ENCODE results near the gene GRIK4. TPM values are rescaled to one million over a fixed set of nuclear protein-coding genes. Genes with fewer than 3 reads are reported as not detected.

The GRIK4 gene
- total and polyA plus RNA-seq, 2 of the 4 experiments (the other 2 are of a cell fraction) = 0.18 to 0.38 TPM

DNA sequence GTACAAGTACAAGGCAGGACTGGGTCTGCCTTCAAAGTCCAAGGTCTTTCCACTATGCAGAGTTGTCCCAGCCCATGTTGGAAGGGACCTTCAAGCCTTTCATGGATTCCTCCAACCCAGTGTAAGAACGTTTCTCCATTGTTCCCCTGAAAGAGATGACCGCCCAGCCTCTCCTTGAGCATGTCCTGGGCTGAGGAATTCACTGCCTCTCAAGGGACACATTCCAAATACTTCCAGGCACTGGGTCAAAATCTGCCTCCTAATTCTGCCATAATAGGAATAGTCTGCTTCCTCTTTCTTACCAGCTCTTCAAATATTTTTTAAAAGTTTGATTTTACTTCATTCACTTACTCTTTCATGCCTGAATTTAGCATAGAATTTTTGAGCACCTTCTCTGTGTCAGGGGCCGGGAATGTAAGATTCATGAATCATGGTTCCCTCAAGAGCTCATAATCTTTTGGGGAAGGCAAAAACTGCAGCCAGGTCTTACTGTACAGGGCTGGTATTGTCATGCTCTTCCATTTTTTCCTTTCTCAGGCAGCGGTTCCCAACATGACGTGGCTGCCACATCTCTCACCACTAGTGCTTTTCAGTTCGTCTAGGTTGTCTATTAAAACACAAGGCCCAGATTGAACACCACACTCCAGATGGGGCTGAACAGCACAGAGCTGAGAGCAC, 369.1 kb downstream of the GRIK4 start:
- H2BK15ac ChIP-seq (ENCODE audit: low read depth, low read length) = no peak overlapping the region
- no peak overlapping the region for H4K5ac ChIP-seq (ENCODE audit: low read depth, low read length)
- BruUV-seq (replicated peaks) = no TSS peak
- H3K9me3 ChIP-seq (ENCODE audit: control insufficient read depth, insufficient read depth, low read length) = no peaks in the 10 kb centered on the region
- POLR2A ChIA-PET (ENCODE audit: unreplicated experiment) = no interaction called here
- H3K27me3 ChIP-seq (ENCODE audit: control insufficient read depth, insufficient read depth, low read length) = peaks cover 18% of the 10 kb centered on the region; the same call in 1 of the 2 replicates
- no peak overlapping the region for H3K23ac ChIP-seq (ENCODE audit: low read depth, low read length)
- no peak overlapping the region for H2BK5ac ChIP-seq (ENCODE audit: low read depth, low read length, poor library complexity, severe bottlenecking)
- no peak overlapping the region for H2BK120ac ChIP-seq (ENCODE audit: low read depth, low read length)
- H4K20me1 ChIP-seq (ENCODE audit: insufficient read depth, low read length) = no peaks in the 10 kb centered on the region
- 55% methylated on average over 6 of the region's 6 CpGs; no CpG with 5 or more reads in 1 of the 2 experiments for WGBS, 2 experiments (ENCODE audit: extremely low coverage in 2 of 2, insufficient read length in 1 of 2)
- TF ChIP-seq FOS (IDR thresholded peaks at IDR 0.05; ENCODE audit: low read depth, low read length) = no peak
- TF ChIP-seq, protein P1, sequence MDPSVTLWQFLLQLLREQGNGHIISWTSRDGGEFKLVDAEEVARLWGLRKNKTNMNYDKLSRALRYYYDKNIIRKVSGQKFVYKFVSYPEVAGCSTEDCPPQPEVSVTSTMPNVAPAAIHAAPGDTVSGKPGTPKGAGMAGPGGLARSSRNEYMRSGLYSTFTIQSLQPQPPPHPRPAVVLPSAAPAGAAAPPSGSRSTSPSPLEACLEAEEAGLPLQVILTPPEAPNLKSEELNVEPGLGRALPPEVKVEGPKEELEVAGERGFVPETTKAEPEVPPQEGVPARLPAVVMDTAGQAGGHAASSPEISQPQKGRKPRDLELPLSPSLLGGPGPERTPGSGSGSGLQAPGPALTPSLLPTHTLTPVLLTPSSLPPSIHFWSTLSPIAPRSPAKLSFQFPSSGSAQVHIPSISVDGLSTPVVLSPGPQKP (IDR thresholded peaks at IDR 0.05; ENCODE audit: borderline replicate concordance, low read depth, low read length) = no peak
- no peak for TF ChIP-seq SMC3 (IDR thresholded peaks at IDR 0.05; ENCODE audit: low read depth, low read length)
- H2BK20ac ChIP-seq (ENCODE audit: low read depth, low read length) = no peak overlapping the region
- H3K4ac ChIP-seq (ENCODE audit: low read depth, low read length) = no peak overlapping the region
- DNase-seq (no peak), ATAC-seq (ENCODE audit: low read depth) (no peak)
- H3K14ac ChIP-seq (replicated peaks; ENCODE audit: low read depth, low read length) = no peak overlapping the region
- H3K79me1 ChIP-seq (ENCODE audit: low read depth in 1 of 2, low read length in 2 of 2) = no peaks in the 10 kb centered on the region
- no peaks in the 10 kb centered on the region for H3K36me3 ChIP-seq (ENCODE audit: control insufficient read depth, insufficient read depth, low read length)
- no peak overlapping the region for H3K27ac ChIP-seq (ENCODE audit: insufficient read depth, low read length)
- no peak overlapping the region for H3K56ac ChIP-seq (ENCODE audit: extremely low read depth, insufficient read depth, low read length)
- no peaks in the 10 kb centered on the region for H3K9me1 ChIP-seq (ENCODE audit: insufficient read depth, low read length)
- dilution Hi-C loops (cut with HindIII; ENCODE audit: low sequenced_read_pairs, unreplicated experiment) = no loop called here
- H3K4me3 ChIP-seq (ENCODE audit: insufficient read depth, low read depth, low read length) = no peak overlapping the region
- H2AK5ac ChIP-seq (ENCODE audit: low read depth, low read length) = no peak overlapping the region
- no peak overlapping the region for H3K18ac ChIP-seq (ENCODE audit: low read depth, low read length)
- no peak overlapping the region for H3K9ac ChIP-seq (ENCODE audit: low read depth, low read length)
- intact Hi-C loops (cut with micrococcal nuclease) = no loop called here
- in situ Hi-C loops (cut with MboI; ENCODE audit: low sequenced_read_pairs) = no loop called here
- no peaks in the 10 kb centered on the region for H3K4me1 ChIP-seq (ENCODE audit: control insufficient read depth, insufficient read depth, low read length)
- H2AFZ ChIP-seq (replicated peaks; ENCODE audit: low read length, poor library complexity) = no peak overlapping the region
- H4K91ac ChIP-seq (ENCODE audit: insufficient read depth, low read depth, low read length) = no peak overlapping the region
- H2AK9ac ChIP-seq (replicated peaks; ENCODE audit: low read depth, low read length, poor library complexity) = no peak overlapping the region
- H4K8ac ChIP-seq (ENCODE audit: low read depth in 2 of 2, low read length in 2 of 2) = no peak overlapping the region
- CTCF ChIA-PET = no interaction called here
- H3K4me2 ChIP-seq (ENCODE audit: low read depth, low read length) = no peak overlapping the region
